ENCODE data around the gene PLAAT4.

- TF ChIP-seq CTCF (IDR thresholded peaks at IDR 0.05) (peak in 3 of 4 experiments; percentile 36 to 55 (median 46)), POLR2A (IDR thresholded peaks at IDR 0.05) (no peak)
Observed at GRCh38 chr11:63592975-63593395, 56.4 kb downstream of the PLAAT4 start.

Data from gastroesophageal sphincter (tissue), 3 donors.